CD14-positive monocyte (primary cell): ENCODE measurements around the gene SIPA1L3. TPM values are rescaled to one million over a fixed set of nuclear protein-coding genes. Genes with fewer than 3 reads are reported as not detected.

Experiments used
- DNase-seq, 3 donors: peaks; one replicate each; pipeline ENCODE4 v3.0.0-alpha.2; 2011 to 2022
- H2AFZ ChIP-seq: 2 replicates; pipeline ENCODE4 v1.6.0; 2012; ENCODE audit warnings: mild to moderate bottlenecking, low read depth, low read length, inconsistent platforms; ENCODE audit not compliant: insufficient read depth, poor library complexity, severe bottlenecking
- H3K27ac ChIP-seq, 2 donors: 1 replicate in 1 of 2; 2 replicates in 1 of 2; pipeline ENCODE4 v1.5.1; 2012 to 2013; ENCODE audit warnings: low read length in 2 of 2, control low read depth in 1 of 2, inconsistent platforms in 1 of 2, low read depth in 1 of 2, mild to moderate bottlenecking in 1 of 2
- H3K27me3 ChIP-seq, 2 donors: one replicate each; pipeline versions ENCODE4 v1.6.0 to v1.6.1; 2011 to 2013; ENCODE audit warnings: low read length in 2 of 2; ENCODE audit not compliant: control insufficient read depth in 2 of 2, insufficient read depth in 2 of 2
- H3K36me3 ChIP-seq, 2 donors: replicated peaks in 1 of 2; 1 replicate in 1 of 2; 2 replicates in 1 of 2; pipeline versions ENCODE4 v1.5.1 to v1.6.1; 2012 to 2013; ENCODE audit warnings: low read length in 2 of 2, control low read depth in 1 of 2, inconsistent platforms in 1 of 2, mild to moderate bottlenecking in 1 of 2; ENCODE audit not compliant: insufficient read depth in 2 of 2, control insufficient read depth in 1 of 2
- H3K4me1 ChIP-seq, 2 donors: 1 replicate in 1 of 2; 2 replicates in 1 of 2; pipeline versions ENCODE4 v1.5.1 to v1.6.1; 2012 to 2013; ENCODE audit warnings: low read length in 2 of 2, control low read depth in 1 of 2, inconsistent platforms in 1 of 2, mild to moderate bottlenecking in 1 of 2, moderate library complexity in 1 of 2; ENCODE audit not compliant: insufficient read depth in 2 of 2, control insufficient read depth in 1 of 2
- H3K4me2 ChIP-seq: replicated peaks from 2 replicates; pipeline ENCODE3; 2012; ENCODE audit warnings: low read length, moderate library complexity, mild to moderate bottlenecking; ENCODE audit not compliant: poor library complexity, severe bottlenecking; ENCODE audit errors: extremely low read depth
- H3K4me3 ChIP-seq, 3 experiments: fragments of 200-600 bp in 1 of 3; sonication (generic) in 1 of 3; replicated peaks in 1 of 3; 1 replicate in 2 of 3; 2 replicates in 1 of 3; pipeline ENCODE4 v1.5.1; 2011 to 2013; ENCODE audit warnings: low read length in 3 of 3, mild to moderate bottlenecking in 3 of 3, control low read depth in 2 of 3, low read depth in 2 of 3, inconsistent platforms in 1 of 3, moderate library complexity in 1 of 3
- H3K79me2 ChIP-seq: 2 replicates; pipeline ENCODE4 v1.6.0; 2012; ENCODE audit warnings: mild to moderate bottlenecking, control low read depth, inconsistent platforms, low read length, moderate library complexity; ENCODE audit not compliant: insufficient read depth
- H3K9ac ChIP-seq: 2 replicates; pipeline ENCODE4 v1.6.0; 2017; ENCODE audit warnings: low read length, mild to moderate bottlenecking; ENCODE audit not compliant: insufficient read depth, poor library complexity, severe bottlenecking
- H3K9me3 ChIP-seq, 2 donors: replicated peaks in 1 of 2; 1 replicate in 1 of 2; 2 replicates in 1 of 2; pipeline versions ENCODE4 v1.5.1 to v1.6.1; 2012 to 2013; ENCODE audit warnings: low read length in 2 of 2, control low read depth in 1 of 2; ENCODE audit not compliant: control insufficient read depth in 1 of 2, insufficient read depth in 1 of 2
- H4K20me1 ChIP-seq: 2 replicates; pipeline ENCODE4 v1.6.0; 2012; ENCODE audit warnings: mild to moderate bottlenecking, low read length, control low read depth, moderate library complexity; ENCODE audit not compliant: insufficient read depth
- H3K27ac Mint-ChIP-seq, 7 donors: one replicate each; pipeline ENCODE4 v1.8.0; 2020; ENCODE audit warnings: mild to moderate bottlenecking in 7 of 7, mixed read lengths in 7 of 7, moderate library complexity in 6 of 7, inconsistent platforms in 2 of 7
- H3K27me3 Mint-ChIP-seq, 3 donors: one replicate each; pipeline ENCODE4 v1.8.0; 2021 to 2022; ENCODE audit warnings: low read depth in 3 of 3, mild to moderate bottlenecking in 3 of 3, mixed read lengths in 3 of 3, moderate library complexity in 3 of 3, inconsistent platforms in 1 of 3
- H3K36me3 Mint-ChIP-seq, 2 donors: one replicate each; pipeline ENCODE4 v1.8.0; 2020; ENCODE audit warnings: mixed read lengths in 2 of 2, inconsistent platforms in 1 of 2, mild to moderate bottlenecking in 1 of 2
- H3K4me1 Mint-ChIP-seq: one replicate; pipeline ENCODE4 v1.8.0; 2020; ENCODE audit warnings: mild to moderate bottlenecking, mixed read lengths
- H3K4me3 Mint-ChIP-seq, 2 donors: one replicate each; pipeline ENCODE4 v1.8.0; 2020; ENCODE audit warnings: mild to moderate bottlenecking in 2 of 2, mixed read lengths in 2 of 2, moderate library complexity in 1 of 2
- H3K9me3 Mint-ChIP-seq, 7 donors: one replicate each; pipeline ENCODE4 v1.8.0; 2020 to 2022; ENCODE audit warnings: mixed read lengths in 7 of 7, mild to moderate bottlenecking in 6 of 7, moderate library complexity in 6 of 7, inconsistent platforms in 2 of 7
- WGBS: methylation state at CpG from one replicate; pipeline ENCODE4 v1.1.5; 2013; ENCODE audit warnings: missing lambda C conversion rate; ENCODE audit not compliant: insufficient coverage; 5-methylcytosine and 5-hydroxymethylcytosine counted together
- intact Hi-C, 2 donors: fragments of 100-400 bp; cut with micrococcal nuclease; formaldehyde crosslinking; loops; one replicate each; pipeline versions ENCODE4 v1.15.0 to v1.15.1; 2023
- polyA plus RNA-seq, 3 donors: library from polyadenylated mRNA; depleted of rRNA in 1 of 3; unstranded in 2 of 3; stranded (reverse) in 1 of 3; fragments of 300-500 nt in 2 of 3; fragments of >200 nt in 1 of 3; fragmentation: Illumina TruSeq in 2 of 3; gene quantifications; 1 replicate in 2 of 3; 2 replicates in 1 of 3; pipeline ENCODE4 v1.2.3, GENCODE V29; 2012 to 2021
- TF ChIP-seq, protein P1 (sequence below): fragments of 200-600 bp; IDR thresholded peaks from one replicate; pipeline ENCODE4 v1.8.0; 2022; ENCODE audit warnings: antibody characterized with exemption, mild to moderate bottlenecking

SIPA1L3 gene
- polyA plus RNA-seq, 3 donors = 0.55 to 4.5 (median 0.99) TPM

DNA sequence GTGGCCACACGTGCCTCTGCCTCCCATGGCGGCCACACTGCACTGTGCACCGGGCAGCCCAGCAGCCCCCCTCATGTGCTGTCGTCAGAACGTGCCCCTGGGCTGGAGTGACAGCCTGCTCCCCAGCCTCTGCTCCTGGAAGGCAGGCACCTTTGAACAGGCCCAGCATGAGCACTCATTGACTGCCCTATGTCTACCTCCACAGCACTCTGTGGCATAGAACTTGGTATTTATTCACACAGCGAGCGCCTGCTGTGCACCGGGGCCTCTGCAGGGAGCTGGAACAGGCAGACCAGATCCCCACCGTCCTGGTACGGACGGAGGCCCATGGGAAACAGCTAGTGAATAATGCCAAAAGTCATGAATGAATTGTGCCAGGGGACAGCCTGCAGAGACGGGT lies 263.3 kb downstream of the SIPA1L3 start:
- Histone ChIP-seq H3K9me3 (no peaks in the 10 kb centered on the region), H3K79me2 (no peaks in the 10 kb centered on the region), H3K27me3 (no peaks in the 10 kb centered on the region), H3K4me3 (no peak overlapping the region), H2AFZ (no peak overlapping the region), H3K4me2 (no peak overlapping the region), H3K9ac (no peak overlapping the region), H3K36me3 (peaks cover 8 to 26% of the 10 kb centered on the region in 2 donors), H3K27ac (no peak overlapping the region), H3K4me1 (no peaks in the 10 kb centered on the region), H4K20me1 (no peaks in the 10 kb centered on the region)
- H3K9me3 Mint-ChIP-seq = peaks cover 0 to 2% (median 0%) of the 10 kb centered on the region in 7 donors
- H3K36me3 Mint-ChIP-seq = peaks cover 21 to 38% of the 10 kb centered on the region in 2 donors
- peaks cover 0 to 3% (median 2%) of the 10 kb centered on the region in 3 donors for H3K27me3 Mint-ChIP-seq
- H3K4me3 Mint-ChIP-seq = no peak overlapping the region
- H3K27ac Mint-ChIP-seq = peak overlapping the region in 1 of 7 donors; percentile 57
- TF ChIP-seq, protein P1, sequence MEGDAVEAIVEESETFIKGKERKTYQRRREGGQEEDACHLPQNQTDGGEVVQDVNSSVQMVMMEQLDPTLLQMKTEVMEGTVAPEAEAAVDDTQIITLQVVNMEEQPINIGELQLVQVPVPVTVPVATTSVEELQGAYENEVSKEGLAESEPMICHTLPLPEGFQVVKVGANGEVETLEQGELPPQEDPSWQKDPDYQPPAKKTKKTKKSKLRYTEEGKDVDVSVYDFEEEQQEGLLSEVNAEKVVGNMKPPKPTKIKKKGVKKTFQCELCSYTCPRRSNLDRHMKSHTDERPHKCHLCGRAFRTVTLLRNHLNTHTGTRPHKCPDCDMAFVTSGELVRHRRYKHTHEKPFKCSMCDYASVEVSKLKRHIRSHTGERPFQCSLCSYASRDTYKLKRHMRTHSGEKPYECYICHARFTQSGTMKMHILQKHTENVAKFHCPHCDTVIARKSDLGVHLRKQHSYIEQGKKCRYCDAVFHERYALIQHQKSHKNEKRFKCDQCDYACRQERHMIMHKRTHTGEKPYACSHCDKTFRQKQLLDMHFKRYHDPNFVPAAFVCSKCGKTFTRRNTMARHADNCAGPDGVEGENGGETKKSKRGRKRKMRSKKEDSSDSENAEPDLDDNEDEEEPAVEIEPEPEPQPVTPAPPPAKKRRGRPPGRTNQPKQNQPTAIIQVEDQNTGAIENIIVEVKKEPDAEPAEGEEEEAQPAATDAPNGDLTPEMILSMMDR = no peak
- intact Hi-C loops = no loop called here
- H3K4me1 Mint-ChIP-seq = no peaks in the 10 kb centered on the region
- no peak for DNase-seq
- WGBS = 97% methylated on average over 12 of the region's 12 CpGs

DNA sequence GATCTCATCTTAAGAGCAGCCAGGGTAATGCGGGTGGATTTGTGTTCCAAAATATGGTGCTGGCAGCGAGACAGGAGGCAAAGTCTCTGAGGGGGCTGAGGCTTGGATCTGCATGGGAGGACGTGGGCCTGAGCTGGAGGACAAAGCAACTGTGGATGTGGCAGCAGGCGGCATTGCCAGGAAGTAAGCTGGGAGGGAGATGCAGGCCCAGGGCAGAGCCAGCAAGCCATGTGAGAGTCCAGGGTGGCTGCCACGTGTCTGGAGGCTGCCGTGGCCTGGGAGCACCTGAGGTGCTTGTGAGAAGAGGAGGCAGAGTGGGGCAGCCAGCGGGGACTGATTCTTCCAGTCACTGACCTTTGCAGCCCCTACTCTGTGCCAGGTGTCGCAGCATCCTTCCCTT lies 265.0 kb downstream of the SIPA1L3 start:
- no peak overlapping the region for H3K9ac ChIP-seq
- H3K27me3 Mint-ChIP-seq = peaks cover 2 to 3% (median 2%) of the 10 kb centered on the region in 3 donors
- no peak overlapping the region for H2AFZ ChIP-seq
- DNase-seq = no peak
- no peak overlapping the region for H3K4me2 ChIP-seq
- intact Hi-C loops = no loop called here
- H3K79me2 ChIP-seq = no peaks in the 10 kb centered on the region
- no peaks in the 10 kb centered on the region for H3K27me3 ChIP-seq
- peaks cover 11 to 24% of the 10 kb centered on the region in 2 donors for H3K36me3 Mint-ChIP-seq
- H3K4me3 Mint-ChIP-seq = no peak overlapping the region
- H3K4me1 Mint-ChIP-seq = no peaks in the 10 kb centered on the region
- WGBS = 97% methylated on average over 7 of the region's 8 CpGs
- no peak overlapping the region for H3K4me3 ChIP-seq
- TF ChIP-seq, protein P1 = no peak
- H3K27ac ChIP-seq = no peak overlapping the region
- no peaks in the 10 kb centered on the region for H4K20me1 ChIP-seq
- no peak overlapping the region for H3K27ac Mint-ChIP-seq
- peaks cover 0 to 20% of the 10 kb centered on the region in 2 donors for H3K36me3 ChIP-seq
- no peaks in the 10 kb centered on the region for H3K4me1 ChIP-seq
- H3K9me3 Mint-ChIP-seq = peaks cover 0 to 2% (median 0%) of the 10 kb centered on the region in 7 donors
- no peaks in the 10 kb centered on the region for H3K9me3 ChIP-seq
